SK-N-SH (cell line): ENCODE results near the gene PITPNM3. TPM values are rescaled to one million over a fixed set of nuclear protein-coding genes. Genes with fewer than 3 reads are reported as not detected.

ENCODE experiments used
- CTCF ChIA-PET: fragments of 300-600, 350-600 bp; formaldehyde crosslinking; extraction: SDS; loops from one replicate; lab custom pipeline; 2021; lab: Yijun Ruan, JAX
- POLR2A ChIA-PET: fragments of 350-600 bp; sonication (Branson Sonifier 250); formaldehyde crosslinking; extraction: SDS; loops from one replicate; lab custom pipeline; 2020; ENCODE audit warnings: antibody characterized with exemption, inconsistent platforms; lab: Yijun Ruan, JAX
- DNase-seq: peaks from one replicate; pipeline ENCODE4 v3.0.0; 2012
- H2AFZ ChIP-seq: fragments of 200-600 bp; sonication (generic); 2 replicates; pipeline ENCODE4 v1.8.1; 2016; ENCODE audit warnings: antibody characterized with exemption, mild to moderate bottlenecking, low read depth
- H3F3A ChIP-seq: fragments of 200-600 bp; sonication (generic); replicated peaks from 2 replicates; pipeline ENCODE3; 2016; ENCODE audit warnings: antibody characterized with exemption, mild to moderate bottlenecking; ENCODE audit not compliant: insufficient read depth
- H3K27ac ChIP-seq, 2 experiments: fragments of 200-500 bp in 1 of 2; fragments of 200-600 bp in 1 of 2; sonication (Bioruptor generic) in 1 of 2; sonication (generic), shearing (Covaris generic) in 1 of 2; 2 replicates each; pipeline versions ENCODE4 v1.5.1 to v1.6.1; 2014 to 2016; ENCODE audit warnings: low read depth in 2 of 2, inconsistent platforms in 1 of 2, low read length in 1 of 2, mild to moderate bottlenecking in 1 of 2, mixed read lengths in 1 of 2
- H3K27me3 ChIP-seq: fragments of 200-600 bp; sonication (generic), shearing (Covaris generic); 2 replicates; pipeline ENCODE4 v1.6.1; 2016; ENCODE audit warnings: mixed run types; ENCODE audit not compliant: insufficient read depth
- H3K36me3 ChIP-seq, 2 experiments: fragments of 200-500 bp in 1 of 2; fragments of 200-600 bp in 1 of 2; sonication (Bioruptor generic) in 1 of 2; sonication (generic) in 1 of 2; replicated peaks in 1 of 2; 2 replicates each; pipeline versions ENCODE3 to v1.5.1; 2014 to 2016; ENCODE audit warnings: low read length in 1 of 2, mild to moderate bottlenecking in 1 of 2; ENCODE audit not compliant: insufficient read depth in 2 of 2, control insufficient read depth in 1 of 2
- H3K4me1 ChIP-seq, 2 experiments: fragments of 200-500 bp in 1 of 2; fragments of 200-600 bp in 1 of 2; sonication (Bioruptor generic) in 1 of 2; sonication (generic), shearing (Covaris generic) in 1 of 2; 2 replicates each; pipeline versions ENCODE4 v1.5.1 to v1.6.1; 2014 to 2016; ENCODE audit warnings: low read depth in 1 of 2, low read length in 1 of 2, mixed run types in 1 of 2; ENCODE audit not compliant: insufficient read depth in 2 of 2, control insufficient read depth in 1 of 2
- H3K4me2 ChIP-seq: fragments of 200-600 bp; sonication (generic), shearing (Covaris generic); 2 replicates; pipeline ENCODE4 v1.6.1; 2017; ENCODE audit warnings: mixed run types
- H3K4me3 ChIP-seq, 2 experiments: fragments of 200-500 bp in 1 of 2; fragments of 200-600 bp in 1 of 2; sonication (Bioruptor generic) in 1 of 2; sonication (generic), shearing (Covaris generic) in 1 of 2; 2 replicates each; pipeline versions ENCODE4 v1.5.1 to v1.8.1; 2014 to 2016; ENCODE audit warnings: low read depth in 2 of 2, inconsistent platforms in 1 of 2, low read length in 1 of 2, mild to moderate bottlenecking in 1 of 2, mixed read lengths in 1 of 2, moderate library complexity in 1 of 2
- H3K79me2 ChIP-seq: fragments of 200-600 bp; sonication (generic); 2 replicates; pipeline ENCODE4 v1.8.1; 2017; ENCODE audit warnings: mild to moderate bottlenecking; ENCODE audit not compliant: insufficient read depth
- H3K9ac ChIP-seq: fragments of 200-600 bp; sonication (generic); 2 replicates; pipeline ENCODE4 v1.6.1; 2017; ENCODE audit warnings: mixed run types
- H3K9me2 ChIP-seq: fragments of 200-600 bp; sonication (generic); 2 replicates; pipeline ENCODE4 v1.6.1; 2017; ENCODE audit warnings: mixed run types
- H3K9me3 ChIP-seq: fragments of 200-600 bp; sonication (generic); 2 replicates; pipeline ENCODE4 v1.6.1; 2017; ENCODE audit warnings: mixed run types, mild to moderate bottlenecking, moderate library complexity
- H4K20me1 ChIP-seq: fragments of 200-600 bp; sonication (generic); 2 replicates; pipeline ENCODE4 v1.6.1; 2017; ENCODE audit warnings: mild to moderate bottlenecking, mixed run types; ENCODE audit not compliant: insufficient read depth
- CHD2 ChIP-seq: fragments of 150-350 bp; IDR thresholded peaks from 2 replicates; pipeline ENCODE4 v1.6.1; 2018; ENCODE audit warnings: low read length; ENCODE audit not compliant: partially characterized antibody
- EP300 ChIP-seq, 2 experiments: IDR thresholded peaks; 2 replicates each; pipeline versions ENCODE4 v1.4.0 to v1.6.1; 2012; ENCODE audit warnings: borderline replicate concordance in 1 of 2, low read depth in 1 of 2, low read length in 1 of 2
- EZH2phosphoT487 ChIP-seq: fragments of 200-600 bp; sonication (generic); IDR thresholded peaks from 2 replicates; pipeline ENCODE4 v1.6.1; 2017; ENCODE audit warnings: low read depth, mixed run types, mild to moderate bottlenecking, antibody characterized with exemption, moderate library complexity, borderline replicate concordance
- FOSL2 ChIP-seq: IDR thresholded peaks from 2 replicates; pipeline ENCODE4 v1.4.0; 2012; ENCODE audit warnings: low read depth, mild to moderate bottlenecking, moderate library complexity, borderline replicate concordance
- FOXJ3 ChIP-seq: sonication (generic); formaldehyde crosslinking; IDR thresholded peaks from 2 replicates; pipeline ENCODE4 v1.5.1; 2020; ENCODE audit warnings: mild to moderate bottlenecking, missing genetic modification reagents
- GATA2 ChIP-seq: sonication (generic); formaldehyde crosslinking; IDR thresholded peaks from 2 replicates; pipeline ENCODE4 v1.5.0; 2020; ENCODE audit warnings: mild to moderate bottlenecking, missing genetic modification reagents
- JUND ChIP-seq: IDR thresholded peaks from 2 replicates; pipeline ENCODE4 v1.4.0; 2012
- MAX ChIP-seq: IDR thresholded peaks from 2 replicates; pipeline ENCODE4 v1.4.0; 2012; ENCODE audit warnings: low read depth
- MEF2A ChIP-seq: IDR thresholded peaks from 2 replicates; pipeline ENCODE4 v1.4.0; 2012; ENCODE audit warnings: low read depth, borderline replicate concordance
- NFIC ChIP-seq: IDR thresholded peaks from 2 replicates; pipeline ENCODE4 v1.4.0; 2012; ENCODE audit warnings: borderline replicate concordance
- PBX3 ChIP-seq: IDR thresholded peaks from 2 replicates; pipeline ENCODE4; 2012
- REST ChIP-seq: IDR thresholded peaks from 2 replicates; pipeline ENCODE4 v1.6.1; 2012; ENCODE audit warnings: mild to moderate bottlenecking, low read depth, low read length, moderate library complexity
- RXRA ChIP-seq: IDR thresholded peaks from 2 replicates; pipeline ENCODE4 v1.4.0; 2012; ENCODE audit warnings: low read depth, mild to moderate bottlenecking, borderline replicate concordance
- SIN3A ChIP-seq: IDR thresholded peaks from 2 replicates; pipeline ENCODE4 v1.6.1; 2012; ENCODE audit warnings: low read depth, mild to moderate bottlenecking, low read length, moderate library complexity, borderline replicate concordance
- SMC3 ChIP-seq: IDR thresholded peaks from 2 replicates; pipeline ENCODE4 v1.6.1; 2012; ENCODE audit warnings: low read depth, low read length, improper control_type of control experiment
- TCF12 ChIP-seq: IDR thresholded peaks from 2 replicates; pipeline ENCODE4 v1.4.0; 2012
- TEAD4 ChIP-seq: IDR thresholded peaks from 2 replicates; pipeline ENCODE4 v1.4.0; 2012; ENCODE audit warnings: mild to moderate bottlenecking, borderline replicate concordance; ENCODE audit not compliant: insufficient read depth
- YY1 ChIP-seq: IDR thresholded peaks from 2 replicates; pipeline ENCODE4 v1.4.0; 2012; ENCODE audit warnings: low read depth, mild to moderate bottlenecking
- WGBS: methylation state at CpG from one replicate; pipeline ENCODE4 v1.1.6; 2017; ENCODE audit warnings: low lambda C conversion rate; 5-methylcytosine and 5-hydroxymethylcytosine counted together
- polyA plus RNA-seq, 3 experiments: library from polyadenylated mRNA; depleted of rRNA; stranded (reverse); fragments of >200 nt; gene quantifications; 2 replicates each; pipeline ENCODE4 v1.2.3, GENCODE V29; 2012

PITPNM3 gene
- polyA plus RNA-seq, 1 of the 3 experiments (the other 2 are of a cell fraction): 0.82 TPM

- Histone ChIP-seq H3K9ac (no peak overlapping the region), H3K9me3 (no peaks in the 10 kb centered on the region), H2AFZ (no peak overlapping the region), H4K20me1 (no peaks in the 10 kb centered on the region), H3K36me3 (no peaks in the 10 kb centered on the region), H3K27ac (no peak overlapping the region), H3K27me3 (no peaks in the 10 kb centered on the region), H3K79me2 (no peaks in the 10 kb centered on the region), H3K4me2 (peak overlapping the region; percentile 31; the same call in 1 of the 2 replicates), H3K9me2 (no peaks in the 10 kb centered on the region), H3K4me1 (peaks cover 0 to 34% of the 10 kb centered on the region in 2 experiments; a peak in 2 of 4 replicates), H3K4me3 (no peak overlapping the region), H3F3A (peaks cover 11% of the 10 kb centered on the region)
- TF ChIP-seq EP300 (IDR thresholded peaks at IDR 0.05; ENCODE audit: borderline replicate concordance in 1 of 2, low read depth in 1 of 2, low read length in 1 of 2): no peak
- TF ChIP-seq RXRA: no peak
- TF ChIP-seq GATA2 (CRISPR knock-in tag): no peak
- no peak for TF ChIP-seq EZH2phosphoT487
- no peak for TF ChIP-seq PBX3
- no peak for TF ChIP-seq REST
- TF ChIP-seq YY1: no peak
- no peak for TF ChIP-seq SMC3
- TF ChIP-seq MAX: no peak
- POLR2A ChIA-PET: no interaction called here
- CTCF ChIA-PET: interaction anchor here (2.4 kb wide), 1 partner anchor 35 kb away, joined by 5 read pairs; no protein-coding TSS in a partner anchor
- DNase-seq: no peak
- WGBS: 88% methylated on average over 12 of the region's 12 CpGs
Observed at GRCh38 chr17:6508016-6508415, 48.3 kb downstream of the PITPNM3 start.

- H3K79me2 ChIP-seq: no peaks in the 10 kb centered on the region
- POLR2A ChIA-PET: no interaction called here
- H3K9me2 ChIP-seq: no peaks in the 10 kb centered on the region
- CTCF ChIA-PET: interaction anchor here (2.4 kb wide), 1 partner anchor 34 kb away, joined by 5 read pairs; no protein-coding TSS in a partner anchor
- no peaks in the 10 kb centered on the region for H3K27me3 ChIP-seq
- no peaks in the 10 kb centered on the region for H3K36me3 ChIP-seq
- H3K4me1 ChIP-seq: peaks cover 0 to 34% of the 10 kb centered on the region in 2 experiments; a peak in 2 of 4 replicates
- no peak overlapping the region; the same call in 1 of the 2 replicates for H2AFZ ChIP-seq
- peak overlapping the region in 1 of 2 experiments; percentile 51; a peak in 2 of 4 replicates for H3K27ac ChIP-seq
- DNase-seq: no peak
- H3K9me3 ChIP-seq: no peaks in the 10 kb centered on the region
- H3K4me3 ChIP-seq: no peak overlapping the region
- WGBS: 13% methylated on average over 7 of the region's 7 CpGs
- H3K4me2 ChIP-seq: peak overlapping the region; percentile 31; the same call in 1 of the 2 replicates
- TF ChIP-seq JUND (peak; percentile 76), EP300 (IDR thresholded peaks at IDR 0.05; ENCODE audit: borderline replicate concordance in 1 of 2, low read depth in 1 of 2, low read length in 1 of 2) (no peak), CHD2 (no peak), SIN3A (no peak), SMC3 (no peak), NFIC (peak; percentile 84), MAX (peak; percentile 49; the same call in 1 of the 2 replicates), FOSL2 (peak; percentile 85), PBX3 (peak; percentile 60; the same call in 1 of the 2 replicates), TCF12 (peak; percentile 64; the same call in 1 of the 2 replicates), MEF2A (no peak), YY1 (no peak), TEAD4 (no peak), FOXJ3 (no peak)
- peaks cover 11% of the 10 kb centered on the region for H3F3A ChIP-seq
- no peaks in the 10 kb centered on the region for H4K20me1 ChIP-seq
- no peak overlapping the region for H3K9ac ChIP-seq
Observed at GRCh38 chr17:6507535-6507934, 48.8 kb downstream of the PITPNM3 start.
